GM12875 (cell line): ENCODE measurements around the gene COL25A1.
"Not testable (repeated sequence)": the region's sequence is repeated elsewhere in the genome, so short reads cannot be mapped to it uniquely, and the experiment has no call there.

Experiments used
- H3K4me3 ChIP-seq: one replicate; pipeline ENCODE4 v1.5.1; 2011; ENCODE audit warnings: low read depth, low read length, control low read depth
- CTCF ChIP-seq: IDR thresholded peaks from 2 replicates; pipeline ENCODE4 v1.5.1; 2011; ENCODE audit warnings: low read depth, mild to moderate bottlenecking, control low read depth, inconsistent platforms, low read length, moderate library complexity, borderline replicate concordance; ENCODE audit not compliant: insufficient read depth

COL25A1 gene

GRCh38 chr4:109094056-109094455 is 208.4 kb downstream of the COL25A1 start:
- H3K4me3 ChIP-seq: no peak overlapping the region
- TF ChIP-seq CTCF: no peak

GRCh38 chr4:109091727-109092409 is 210.6 kb downstream of the COL25A1 start:
- H3K4me3 ChIP-seq: no peak overlapping the region
- TF ChIP-seq CTCF: no peak

GRCh38 chr4:109083911-109084310 is 218.5 kb downstream of the COL25A1 start:
- H3K4me3 ChIP-seq: no peak overlapping the region
- no peak for TF ChIP-seq CTCF

- H3K4me3 ChIP-seq: no peak overlapping the region
- no peak for TF ChIP-seq CTCF
Observed at GRCh38 chr4:109079731-109080130, 222.7 kb downstream of the COL25A1 start.

GRCh38 chr4:109079201-109079600 is 223.3 kb downstream of the COL25A1 start:
- H3K4me3 ChIP-seq: no peak overlapping the region
- TF ChIP-seq CTCF: no peak

GRCh38 chr4:109078724-109079123 is 223.7 kb downstream of the COL25A1 start:
- TF ChIP-seq CTCF: no peak

GRCh38 chr4:109077505-109077904 is 225.0 kb downstream of the COL25A1 start:
- TF ChIP-seq CTCF: no peak

More at GRCh38 chr4:109078724-109079123, 223.7 kb downstream of the COL25A1 start:
- H3K4me3 ChIP-seq: no peak overlapping the region

GRCh38 chr4:109076709-109077108 is 225.7 kb downstream of the COL25A1 start:
- H3K4me3 ChIP-seq: not testable (repeated sequence)

More at GRCh38 chr4:109077505-109077904, 225.0 kb downstream of the COL25A1 start:
- H3K4me3 ChIP-seq: no peak overlapping the region
